Body of pancreas (tissue), 4 donors: ENCODE data around the gene FNDC3B.

ENCODE experiments used
- CTCF ChIP-seq, 7 experiments: fragments of 450-650 bp in 4 of 7; fragments of 200-600 bp in 3 of 7; sonication (generic) in 3 of 7; IDR thresholded peaks; one replicate each; pipeline ENCODE4 v1.5.1; 2016 to 2019; ENCODE audit warnings: antibody characterized with exemption in 7 of 7
- POLR2A ChIP-seq, 3 donors: fragments of 450-650 bp; IDR thresholded peaks; one replicate each; pipeline ENCODE4 v1.6.1; 2016; ENCODE audit warnings: antibody characterized with exemption in 3 of 3, mild to moderate bottlenecking in 2 of 3

GRCh38 chr3:172221547-172221946 is 182.2 kb downstream of the FNDC3B start:
- TF ChIP-seq POLR2A (IDR thresholded peaks at IDR 0.05) = no peak
- no peak for TF ChIP-seq CTCF (IDR thresholded peaks at IDR 0.05)
